Activated B cell treated with CpG ODN at 0.5 μM for 24 hours (primary cell): ENCODE results near the gene TRAF3IP3. TPM values are rescaled to one million over a fixed set of nuclear protein-coding genes. Genes with fewer than 3 reads are reported as not detected.

Source experiments
- ATAC-seq: fragments of 200-7000 bp; cut with Tn5 transposase; one replicate; pipeline ENCODE4 v1.10.0; 2021; ENCODE audit warnings: low read depth, mild to moderate bottlenecking, moderate library complexity
- CTCF ChIA-PET: fragments of 350-600 bp; sonication (Branson Sonifier 250); formaldehyde crosslinking; loops from one replicate; lab custom pipeline; 2021; ENCODE audit warnings: antibody characterized with exemption; lab: Charles Lee
- POLR2A ChIA-PET: fragments of 350-600 bp; sonication (Branson Sonifier 250); formaldehyde crosslinking; loops from one replicate; lab custom pipeline; 2021; ENCODE audit warnings: antibody characterized with exemption; lab: Charles Lee
- DNase-seq: peaks from one replicate; pipeline ENCODE4 v3.0.0; 2022
- H3K27ac Mint-ChIP-seq: one replicate; pipeline ENCODE4 v1.8.0; 2020; ENCODE audit warnings: mixed read lengths
- H3K27me3 Mint-ChIP-seq: one replicate; pipeline ENCODE4 v1.8.0; 2021; ENCODE audit warnings: mixed read lengths
- H3K36me3 Mint-ChIP-seq: one replicate; pipeline ENCODE4 v1.8.0; 2021; ENCODE audit warnings: low read depth, mixed read lengths
- H3K4me1 Mint-ChIP-seq: one replicate; pipeline ENCODE4 v1.8.0; 2021; ENCODE audit warnings: mixed read lengths
- H3K4me3 Mint-ChIP-seq: one replicate; pipeline ENCODE4 v1.8.0; 2020; ENCODE audit warnings: mild to moderate bottlenecking, mixed read lengths
- H3K9me3 Mint-ChIP-seq: one replicate; pipeline ENCODE4 v1.8.0; 2020; ENCODE audit warnings: mixed read lengths
- intact Hi-C: fragments of 100-400 bp; cut with micrococcal nuclease; formaldehyde crosslinking; loops from one replicate; pipeline ENCODE4 v1.15.1; 2024
- total RNA-seq: library from RNA; stranded (reverse); gene quantifications from 2 replicates; pipeline ENCODE4 v1.2.3, GENCODE V29; 2022
- TF ChIP-seq, protein P1 (sequence below): fragments of 200-600 bp; IDR thresholded peaks from one replicate; pipeline ENCODE4 v1.8.0; 2022; ENCODE audit warnings: antibody characterized with exemption, mild to moderate bottlenecking

Gene TRAF3IP3
- total RNA-seq, 1 donor from 2014 or later: 166 TPM

GRCh38 chr1:209784265-209785169 is 28.7 kb downstream of the TRAF3IP3 start, which contains the start of gene C1orf74:
C1orf74 (minus strand) TSS chr1:209784559; CDS start chr1:209783634, 925 bp downstream.
- CTCF ChIA-PET: interaction anchor here (0.9 to 1.6 kb wide), 4 partner anchors 15 to 38 kb away, joined by 3 to 5 read pairs (median 4); partner anchors contain the start of gene TRAF3IP3
- ATAC-seq (peak; percentile 98), DNase-seq (peak; percentile 99)
- intact Hi-C loops: loop anchor here (1.0 to 10.0 kb wide), 6 partner anchors 16 to 1543 kb away; partner anchors contain the start of genes IRF6, RCOR3, TRAF5 and UTP25
- TF ChIP-seq, protein P1, sequence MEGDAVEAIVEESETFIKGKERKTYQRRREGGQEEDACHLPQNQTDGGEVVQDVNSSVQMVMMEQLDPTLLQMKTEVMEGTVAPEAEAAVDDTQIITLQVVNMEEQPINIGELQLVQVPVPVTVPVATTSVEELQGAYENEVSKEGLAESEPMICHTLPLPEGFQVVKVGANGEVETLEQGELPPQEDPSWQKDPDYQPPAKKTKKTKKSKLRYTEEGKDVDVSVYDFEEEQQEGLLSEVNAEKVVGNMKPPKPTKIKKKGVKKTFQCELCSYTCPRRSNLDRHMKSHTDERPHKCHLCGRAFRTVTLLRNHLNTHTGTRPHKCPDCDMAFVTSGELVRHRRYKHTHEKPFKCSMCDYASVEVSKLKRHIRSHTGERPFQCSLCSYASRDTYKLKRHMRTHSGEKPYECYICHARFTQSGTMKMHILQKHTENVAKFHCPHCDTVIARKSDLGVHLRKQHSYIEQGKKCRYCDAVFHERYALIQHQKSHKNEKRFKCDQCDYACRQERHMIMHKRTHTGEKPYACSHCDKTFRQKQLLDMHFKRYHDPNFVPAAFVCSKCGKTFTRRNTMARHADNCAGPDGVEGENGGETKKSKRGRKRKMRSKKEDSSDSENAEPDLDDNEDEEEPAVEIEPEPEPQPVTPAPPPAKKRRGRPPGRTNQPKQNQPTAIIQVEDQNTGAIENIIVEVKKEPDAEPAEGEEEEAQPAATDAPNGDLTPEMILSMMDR: no peak
- peaks cover 3% of the 10 kb centered on the region for H3K9me3 Mint-ChIP-seq
- POLR2A ChIA-PET: interaction anchor here (0.7 to 3.5 kb wide), 10 partner anchors 10 to 1540 kb away, joined by 3 to 50 read pairs (median 8); partner anchors contain the start of genes HHAT, TRAF3IP3 and UTP25
- peaks cover 10% of the 10 kb centered on the region for H3K27me3 Mint-ChIP-seq
- peaks cover 36% of the 10 kb centered on the region for H3K36me3 Mint-ChIP-seq
- peak within 1 kb of the TSS; percentile 99 for H3K4me3 Mint-ChIP-seq
- H3K27ac Mint-ChIP-seq: peak within 1 kb of the TSS; percentile 98
- peaks cover 20% of the 10 kb centered on the region for H3K4me1 Mint-ChIP-seq

- Mint-ChIP-seq H3K4me1 (peaks cover 20% of the 10 kb centered on the region), H3K9me3 (peaks cover 3% of the 10 kb centered on the region), H3K27ac (no peak overlapping the region), H3K36me3 (peaks cover 26% of the 10 kb centered on the region), H3K4me3 (no peak overlapping the region), H3K27me3 (peaks cover 18% of the 10 kb centered on the region)
- no peak for ATAC-seq
- intact Hi-C loops: loop anchor here (10.0 kb wide), 1 partner anchor 1469 kb away; the partner anchor contains the start of gene RCOR3
- ChIA-PET POLR2A (interaction anchor here (3.2 to 3.5 kb wide), 2 partner anchors 17 to 30 kb away, joined by 34 to 50 read pairs; partner anchors contain the start of gene TRAF3IP3), CTCF (no interaction called here)
- no peak for DNase-seq
- TF ChIP-seq, protein P1: no peak
Measured at GRCh38 chr1:209785592-209785991, 29.7 kb downstream of the TRAF3IP3 start.

DNA sequence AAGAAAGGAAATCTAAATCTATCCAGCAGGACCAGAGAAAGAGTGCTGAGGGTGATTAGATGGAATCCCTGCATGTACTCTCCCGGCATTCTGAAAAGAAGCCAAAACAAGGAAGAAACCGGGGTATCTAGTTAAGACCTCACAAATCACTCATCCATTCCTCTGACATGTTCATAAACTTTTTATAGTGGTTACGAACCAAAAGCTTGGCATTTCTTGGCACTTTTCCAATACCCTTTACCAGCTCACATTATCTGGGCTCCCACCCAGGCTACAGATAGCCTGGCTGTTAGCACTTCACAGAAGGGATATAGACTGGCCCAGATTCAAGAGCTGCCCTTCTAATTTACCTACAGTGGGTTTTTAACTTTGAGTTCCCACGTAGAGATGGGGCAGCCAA is 30.3 kb downstream of the TRAF3IP3 start:
- Mint-ChIP-seq H3K27me3 (peaks cover 21% of the 10 kb centered on the region), H3K4me3 (no peak overlapping the region), H3K4me1 (peaks cover 20% of the 10 kb centered on the region), H3K36me3 (peaks cover 24% of the 10 kb centered on the region), H3K9me3 (peaks cover 3% of the 10 kb centered on the region), H3K27ac (no peak overlapping the region)
- CTCF ChIA-PET: no interaction called here
- POLR2A ChIA-PET: no interaction called here
- no peak for DNase-seq
- intact Hi-C loops: loop anchor here (10.0 kb wide), 1 partner anchor 1469 kb away; the partner anchor contains the start of gene RCOR3
- TF ChIP-seq, protein P1: no peak
- ATAC-seq: no peak

GRCh38 chr1:209787551-209787950 is 31.7 kb downstream of the TRAF3IP3 start:
- H3K4me3 Mint-ChIP-seq: no peak overlapping the region
- H3K9me3 Mint-ChIP-seq: peaks cover 3% of the 10 kb centered on the region
- CTCF ChIA-PET: interaction anchor here (0.6 to 0.9 kb wide), 2 partner anchors 40 to 90 kb away, joined by 3 to 4 read pairs; partner anchors contain the start of gene UTP25
- H3K4me1 Mint-ChIP-seq: peaks cover 20% of the 10 kb centered on the region
- H3K27ac Mint-ChIP-seq: no peak overlapping the region
- peaks cover 26% of the 10 kb centered on the region for H3K27me3 Mint-ChIP-seq
- ATAC-seq (no peak), DNase-seq (no peak)
- TF ChIP-seq, protein P1: no peak
- H3K36me3 Mint-ChIP-seq: peaks cover 13% of the 10 kb centered on the region
- intact Hi-C loops: loop anchor here (10.0 kb wide), 1 partner anchor 1467 kb away; the partner anchor contains the start of gene RCOR3
- POLR2A ChIA-PET: interaction anchor here (0.9 to 1.0 kb wide), 3 partner anchors 9 to 32 kb away, joined by 3 to 4 read pairs (median 3); partner anchors contain the start of gene TRAF3IP3
